Panc1 (cell line): ENCODE measurements around the gene KLK15. TPM values are rescaled to one million over a fixed set of nuclear protein-coding genes. Genes with fewer than 3 reads are reported as not detected.

Experiments used
- ATAC-seq: fragments of 200-7000 bp; cut with Tn5 transposase; 2 replicates; pipeline ENCODE4 v1.9.1; 2020; ENCODE audit warnings: mild to moderate bottlenecking, moderate library complexity
- BruUV-seq: library from RNA; stranded (reverse); fragments of 400-500 nt; replicated peaks from 2 replicates; lab custom pipeline; 2021; lab: Mats Ljungman, UMichigan
- CTCF ChIA-PET: fragments of 300-600 bp; sonication (Branson Sonifier 250); formaldehyde crosslinking; loops from one replicate; lab custom pipeline; 2022; ENCODE audit warnings: antibody characterized with exemption; lab: Charles Lee
- POLR2A ChIA-PET: fragments of 300-600 bp; sonication (Branson Sonifier 250); formaldehyde crosslinking; loops from one replicate; lab custom pipeline; 2022; ENCODE audit warnings: antibody characterized with exemption; lab: Charles Lee
- DNase-seq: peaks from one replicate; pipeline ENCODE4 v3.0.0-alpha.2; 2010; ENCODE audit warnings: low read depth, low spot score
- H3K27ac ChIP-seq: 2 replicates; pipeline ENCODE4 v1.5.1; 2011; ENCODE audit warnings: mild to moderate bottlenecking, low read length, inconsistent platforms
- H3K27me3 ChIP-seq: fragments of 200-500 bp; sonication (Bioruptor generic); 2 replicates; pipeline ENCODE4 v1.6.0; 2014; ENCODE audit warnings: low read length, inconsistent platforms; ENCODE audit not compliant: control insufficient read depth, insufficient read depth
- H3K36me3 ChIP-seq: fragments of 200-500 bp; sonication (Bioruptor generic); 2 replicates; pipeline ENCODE4 v1.5.1; 2014; ENCODE audit warnings: inconsistent platforms, mild to moderate bottlenecking, low read length, moderate library complexity; ENCODE audit not compliant: control insufficient read depth, insufficient read depth
- H3K4me1 ChIP-seq: 2 replicates; pipeline ENCODE4 v1.5.1; 2011; ENCODE audit warnings: inconsistent platforms, mild to moderate bottlenecking, low read length, moderate library complexity; ENCODE audit not compliant: control insufficient read depth, insufficient read depth
- H3K4me3 ChIP-seq, 2 experiments: 2 replicates each; pipeline ENCODE4 v1.5.1; 2011 to 2012; ENCODE audit warnings: low read depth in 2 of 2, low read length in 2 of 2, mild to moderate bottlenecking in 2 of 2, inconsistent platforms in 1 of 2, moderate library complexity in 1 of 2
- H3K9me3 ChIP-seq: fragments of 200-500 bp; sonication (Bioruptor generic); 2 replicates; pipeline ENCODE4 v1.5.1; 2014; ENCODE audit warnings: low read depth, mild to moderate bottlenecking, inconsistent platforms, low read length, moderate library complexity; ENCODE audit not compliant: control insufficient read depth, insufficient read depth
- POLR2AphosphoS5 ChIP-seq: IDR thresholded peaks from 2 replicates; pipeline ENCODE4 v1.6.1; 2012; ENCODE audit warnings: mild to moderate bottlenecking, low read depth, low read length, moderate library complexity
- SIN3A ChIP-seq: IDR thresholded peaks from 2 replicates; pipeline ENCODE4 v1.6.1; 2012; ENCODE audit warnings: low read depth, mild to moderate bottlenecking, low read length, moderate library complexity, borderline replicate concordance; ENCODE audit not compliant: insufficient read depth
- TCF7L2 ChIP-seq: IDR thresholded peaks from 2 replicates; pipeline ENCODE4 v1.6.1; 2011; ENCODE audit warnings: mild to moderate bottlenecking, low read depth, low read length, inconsistent platforms
- in situ Hi-C: cut with HindIII; loops from 2 replicates; pipeline ENCODE4 v1.10.0; 2016; ENCODE audit warnings: low sequenced_read_pairs, low pct_unique_long_range_greater_than_20kb
- intact Hi-C: fragments of 100-400 bp; cut with micrococcal nuclease; formaldehyde crosslinking; loops from one replicate; pipeline ENCODE4 v1.10.0; 2022; ENCODE audit not compliant: unreplicated experiment
- total RNA-seq: library from RNA; stranded (reverse); gene quantifications from one replicate; pipeline ENCODE4 v1.2.1, GENCODE V29; 2021; ENCODE audit not compliant: unreplicated experiment
- TF ChIP-seq, protein P1 (sequence below), 2 experiments: IDR thresholded peaks; 2 replicates each; pipeline ENCODE4 v1.6.1; 2011 to 2012; ENCODE audit warnings: low read depth in 2 of 2, control low read depth in 1 of 2, low read length in 1 of 2, mild to moderate bottlenecking in 1 of 2, moderate library complexity in 1 of 2; ENCODE audit not compliant: insufficient read depth in 1 of 2
- TF ChIP-seq, protein P2 (sequence below): fragments of 450-650 bp; IDR thresholded peaks from 2 replicates; pipeline ENCODE4 v1.5.1; 2017; ENCODE audit warnings: mild to moderate bottlenecking

The KLK15 gene
- total RNA-seq, 1 experiment from 2014 or later, result not detected

DNA sequence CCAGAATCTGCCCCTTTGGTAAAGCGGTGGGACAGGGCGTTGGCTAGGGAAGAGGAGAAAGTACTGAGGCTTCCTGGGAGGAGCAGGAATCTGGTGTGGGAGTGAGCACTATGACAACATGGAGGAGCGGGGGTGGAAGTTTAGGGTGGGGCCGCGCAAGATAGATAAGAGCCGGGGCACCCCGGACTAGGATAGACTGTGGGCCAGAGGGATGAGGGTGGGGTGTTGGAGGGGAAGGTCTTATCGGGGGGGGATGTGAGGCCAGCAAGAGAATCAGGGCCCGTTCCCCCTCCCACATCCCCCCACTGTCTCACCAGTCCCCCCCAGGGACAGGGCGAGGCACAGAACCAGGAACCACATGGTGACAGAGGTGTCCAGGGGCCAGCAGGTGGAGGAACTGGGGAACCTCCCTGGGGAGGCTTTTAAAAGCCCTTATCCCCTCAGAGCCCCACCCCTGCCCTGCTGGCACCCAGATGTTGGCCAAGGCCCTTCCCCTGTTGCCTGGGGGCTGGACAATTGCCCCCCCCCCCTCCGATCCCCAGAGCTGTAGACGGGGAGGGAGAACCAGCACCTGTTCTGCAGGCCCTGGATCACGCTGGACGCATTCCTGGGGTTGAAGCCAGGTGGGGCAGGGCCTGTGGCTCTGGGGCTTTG is 9.9 kb downstream of the KLK15 start, which contains the start of gene KLK1:
KLK1 (minus strand) TSS at position 399 of the 654 bp plus-strand sequence; CDS start at position 360, 39 bp downstream.
- H3K27ac ChIP-seq, result no peak within 1 kb of the TSS
- intact Hi-C loops, result no loop called here
- H3K36me3 ChIP-seq, result no peaks in the 10 kb centered on the region
- no TSS peak for BruUV-seq
- TF ChIP-seq, protein P1, sequence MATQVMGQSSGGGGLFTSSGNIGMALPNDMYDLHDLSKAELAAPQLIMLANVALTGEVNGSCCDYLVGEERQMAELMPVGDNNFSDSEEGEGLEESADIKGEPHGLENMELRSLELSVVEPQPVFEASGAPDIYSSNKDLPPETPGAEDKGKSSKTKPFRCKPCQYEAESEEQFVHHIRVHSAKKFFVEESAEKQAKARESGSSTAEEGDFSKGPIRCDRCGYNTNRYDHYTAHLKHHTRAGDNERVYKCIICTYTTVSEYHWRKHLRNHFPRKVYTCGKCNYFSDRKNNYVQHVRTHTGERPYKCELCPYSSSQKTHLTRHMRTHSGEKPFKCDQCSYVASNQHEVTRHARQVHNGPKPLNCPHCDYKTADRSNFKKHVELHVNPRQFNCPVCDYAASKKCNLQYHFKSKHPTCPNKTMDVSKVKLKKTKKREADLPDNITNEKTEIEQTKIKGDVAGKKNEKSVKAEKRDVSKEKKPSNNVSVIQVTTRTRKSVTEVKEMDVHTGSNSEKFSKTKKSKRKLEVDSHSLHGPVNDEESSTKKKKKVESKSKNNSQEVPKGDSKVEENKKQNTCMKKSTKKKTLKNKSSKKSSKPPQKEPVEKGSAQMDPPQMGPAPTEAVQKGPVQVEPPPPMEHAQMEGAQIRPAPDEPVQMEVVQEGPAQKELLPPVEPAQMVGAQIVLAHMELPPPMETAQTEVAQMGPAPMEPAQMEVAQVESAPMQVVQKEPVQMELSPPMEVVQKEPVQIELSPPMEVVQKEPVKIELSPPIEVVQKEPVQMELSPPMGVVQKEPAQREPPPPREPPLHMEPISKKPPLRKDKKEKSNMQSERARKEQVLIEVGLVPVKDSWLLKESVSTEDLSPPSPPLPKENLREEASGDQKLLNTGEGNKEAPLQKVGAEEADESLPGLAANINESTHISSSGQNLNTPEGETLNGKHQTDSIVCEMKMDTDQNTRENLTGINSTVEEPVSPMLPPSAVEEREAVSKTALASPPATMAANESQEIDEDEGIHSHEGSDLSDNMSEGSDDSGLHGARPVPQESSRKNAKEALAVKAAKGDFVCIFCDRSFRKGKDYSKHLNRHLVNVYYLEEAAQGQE (IDR thresholded peaks at IDR 0.05; ENCODE audit: insufficient read depth in 1 of 2, low read depth in 2 of 2, low read length in 1 of 2), result no peak
- no peak for TF ChIP-seq SIN3A
- no peak for TF ChIP-seq POLR2AphosphoS5
- TF ChIP-seq, protein P2, sequence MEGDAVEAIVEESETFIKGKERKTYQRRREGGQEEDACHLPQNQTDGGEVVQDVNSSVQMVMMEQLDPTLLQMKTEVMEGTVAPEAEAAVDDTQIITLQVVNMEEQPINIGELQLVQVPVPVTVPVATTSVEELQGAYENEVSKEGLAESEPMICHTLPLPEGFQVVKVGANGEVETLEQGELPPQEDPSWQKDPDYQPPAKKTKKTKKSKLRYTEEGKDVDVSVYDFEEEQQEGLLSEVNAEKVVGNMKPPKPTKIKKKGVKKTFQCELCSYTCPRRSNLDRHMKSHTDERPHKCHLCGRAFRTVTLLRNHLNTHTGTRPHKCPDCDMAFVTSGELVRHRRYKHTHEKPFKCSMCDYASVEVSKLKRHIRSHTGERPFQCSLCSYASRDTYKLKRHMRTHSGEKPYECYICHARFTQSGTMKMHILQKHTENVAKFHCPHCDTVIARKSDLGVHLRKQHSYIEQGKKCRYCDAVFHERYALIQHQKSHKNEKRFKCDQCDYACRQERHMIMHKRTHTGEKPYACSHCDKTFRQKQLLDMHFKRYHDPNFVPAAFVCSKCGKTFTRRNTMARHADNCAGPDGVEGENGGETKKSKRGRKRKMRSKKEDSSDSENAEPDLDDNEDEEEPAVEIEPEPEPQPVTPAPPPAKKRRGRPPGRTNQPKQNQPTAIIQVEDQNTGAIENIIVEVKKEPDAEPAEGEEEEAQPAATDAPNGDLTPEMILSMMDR, result no peak
- POLR2A ChIA-PET, result no interaction called here
- H3K4me3 ChIP-seq, result no peak within 1 kb of the TSS
- H3K27me3 ChIP-seq, result no peaks in the 10 kb centered on the region; the same call in 1 of the 2 replicates
- no peak for ATAC-seq
- no peaks in the 10 kb centered on the region for H3K4me1 ChIP-seq
- in situ Hi-C loops, result no loop called here
- DNase-seq, result no peak
- H3K9me3 ChIP-seq, result no peaks in the 10 kb centered on the region
- CTCF ChIA-PET, result no interaction called here

DNA sequence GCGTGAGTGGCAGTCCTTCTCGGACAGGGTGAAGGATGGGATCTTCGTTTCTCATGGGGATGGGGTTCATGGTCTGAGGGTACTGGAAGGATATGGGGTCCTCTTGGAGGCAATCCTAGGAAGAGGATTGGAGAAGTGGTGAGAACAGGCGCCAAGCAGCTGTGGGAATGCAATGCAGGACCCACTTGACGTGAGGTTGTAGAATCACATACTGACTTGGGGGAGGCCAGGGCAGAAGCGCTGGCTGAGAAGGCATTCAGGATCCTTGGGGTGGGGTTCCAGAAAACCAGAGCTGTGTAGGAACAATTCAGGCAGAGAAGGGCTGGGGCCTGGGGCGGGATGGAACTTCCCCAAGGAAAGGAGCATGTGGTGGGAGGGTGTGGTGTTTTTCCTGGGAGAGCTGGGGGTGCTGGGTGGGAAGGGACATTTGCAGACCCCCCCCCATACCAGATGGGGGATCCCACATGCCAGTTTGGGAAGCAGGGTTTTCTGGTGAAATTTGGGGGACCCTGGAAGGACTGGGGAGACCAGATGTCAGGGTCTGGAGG is 10.6 kb downstream of the KLK15 start:
- ATAC-seq (no peak), DNase-seq (no peak)
- in situ Hi-C loops, result no loop called here
- H3K9me3 ChIP-seq, result no peaks in the 10 kb centered on the region
- H3K4me3 ChIP-seq, result no peak overlapping the region
- H3K27me3 ChIP-seq, result no peaks in the 10 kb centered on the region; the same call in 1 of the 2 replicates
- no peaks in the 10 kb centered on the region for H3K36me3 ChIP-seq
- intact Hi-C loops, result no loop called here
- no TSS peak for BruUV-seq
- ChIA-PET CTCF (no interaction called here), POLR2A (no interaction called here)
- H3K4me1 ChIP-seq, result no peaks in the 10 kb centered on the region
- H3K27ac ChIP-seq, result no peak overlapping the region
- no peak for TF ChIP-seq POLR2AphosphoS5
- TF ChIP-seq, protein P2, result no peak
- TF ChIP-seq TCF7L2, result no peak
- TF ChIP-seq SIN3A, result no peak
- TF ChIP-seq, protein P1 (IDR thresholded peaks at IDR 0.05; ENCODE audit: insufficient read depth in 1 of 2, low read depth in 2 of 2, low read length in 1 of 2), result no peak
